Naive B cell (primary cell): Measurements from ENCODE around the gene SYN1. TPM values are rescaled to one million over a fixed set of nuclear protein-coding genes. Genes with fewer than 3 reads are reported as not detected.

ENCODE experiments used
- ATAC-seq, 2 donors: fragments of 150-1000 bp; cut with Tn5 transposase; 2 replicates each; pipeline ENCODE4 v1.10.0; 2021; ENCODE audit warnings: low read depth in 2 of 2, mild to moderate bottlenecking in 2 of 2, moderate library complexity in 2 of 2
- DNase-seq: peaks from one replicate; pipeline ENCODE4 v3.0.0; 2022
- H3K27ac Mint-ChIP-seq, 6 donors: one replicate each; pipeline ENCODE4 v1.8.0; 2020 to 2022; ENCODE audit warnings: mild to moderate bottlenecking in 6 of 6, mixed read lengths in 6 of 6, moderate library complexity in 5 of 6, inconsistent platforms in 2 of 6
- H3K27me3 Mint-ChIP-seq, 3 donors: one replicate each; pipeline ENCODE4 v1.8.0; 2021 to 2022; ENCODE audit warnings: mixed read lengths in 3 of 3, mild to moderate bottlenecking in 1 of 3
- H3K36me3 Mint-ChIP-seq, 2 donors: one replicate each; pipeline ENCODE4 v1.8.0; 2020 to 2022; ENCODE audit warnings: mixed read lengths in 2 of 2, inconsistent platforms in 1 of 2, mild to moderate bottlenecking in 1 of 2
- H3K4me1 Mint-ChIP-seq, 3 donors: one replicate each; pipeline ENCODE4 v1.8.0; 2020 to 2022; ENCODE audit warnings: mixed read lengths in 3 of 3, inconsistent platforms in 1 of 3, mild to moderate bottlenecking in 1 of 3, moderate library complexity in 1 of 3
- H3K4me3 Mint-ChIP-seq, 8 donors: one replicate each; pipeline ENCODE4 v1.8.0; 2020 to 2022; ENCODE audit warnings: mild to moderate bottlenecking in 8 of 8, mixed read lengths in 8 of 8, moderate library complexity in 8 of 8, inconsistent platforms in 2 of 8
- H3K9me3 Mint-ChIP-seq, 7 donors: one replicate each; pipeline ENCODE4 v1.8.0; 2020 to 2022; ENCODE audit warnings: mixed read lengths in 7 of 7, mild to moderate bottlenecking in 5 of 7, inconsistent platforms in 2 of 7, moderate library complexity in 1 of 7
- polyA plus RNA-seq, 6 donors: library from polyadenylated mRNA; unstranded; fragments of 300-500 nt; fragmentation: Illumina TruSeq; gene quantifications; one replicate each; pipeline ENCODE4 v1.2.3, GENCODE V29; 2021; ENCODE audit warnings: low read depth in 6 of 6

The SYN1 gene
- polyA plus RNA-seq, 6 donors from 2014 or later = not detected

DNA sequence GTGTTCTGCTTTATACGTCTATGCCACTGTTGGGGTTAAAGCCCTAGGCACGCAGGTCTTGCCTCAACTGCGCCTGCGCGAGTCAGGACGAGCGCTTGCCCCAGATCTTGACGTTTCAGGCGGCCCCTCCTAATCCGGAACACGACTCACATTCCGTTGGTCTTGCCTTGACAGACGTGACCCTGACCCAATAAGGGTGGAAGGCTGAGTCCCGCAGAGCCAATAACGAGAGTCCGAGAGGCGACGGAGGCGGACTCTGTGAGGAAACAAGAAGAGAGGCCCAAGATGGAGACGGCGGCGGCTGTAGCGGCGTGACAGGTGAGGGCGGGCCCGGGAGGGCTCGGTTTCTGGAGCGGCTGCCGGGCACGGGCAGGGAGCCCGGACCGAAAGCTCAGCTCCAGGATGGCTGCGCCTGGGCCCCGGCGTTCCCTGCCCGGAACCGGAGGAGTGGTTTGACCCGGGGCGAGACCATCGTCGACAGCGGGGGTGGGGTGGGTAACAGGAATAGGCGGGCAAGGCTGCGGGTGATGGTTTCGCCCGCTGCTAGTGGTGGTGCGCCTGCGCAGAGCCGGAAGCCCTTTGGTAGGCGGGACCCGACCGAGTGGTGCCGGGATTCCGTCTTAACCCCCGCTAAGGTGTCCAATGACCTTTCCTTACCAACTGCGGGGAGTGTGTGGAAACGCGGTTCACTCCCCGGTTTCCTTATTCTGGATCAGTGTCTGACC, 58.6 kb downstream of the SYN1 start, which contains the start of gene ARAF:
TSS of gene ARAF (plus strand) at position 272 of the 725 bp plus-strand sequence. CDS start 1,763 bp downstream, outside the sequence.
- H3K4me3 Mint-ChIP-seq = peak within 1 kb of the TSS; percentile 85 to 98 (median 94)
- ATAC-seq (peak; percentile 85 to 88), DNase-seq (peak; percentile 94)
- H3K4me1 Mint-ChIP-seq = peaks cover 22 to 36% (median 32%) of the 10 kb centered on the region in 3 donors
- peak within 1 kb of the TSS; percentile 96 to 99 (median 98) for H3K27ac Mint-ChIP-seq
- no peaks in the 10 kb centered on the region for H3K9me3 Mint-ChIP-seq
- no peaks in the 10 kb centered on the region for H3K27me3 Mint-ChIP-seq
- peaks cover 3 to 8% of the 10 kb centered on the region in 2 donors for H3K36me3 Mint-ChIP-seq

DNA sequence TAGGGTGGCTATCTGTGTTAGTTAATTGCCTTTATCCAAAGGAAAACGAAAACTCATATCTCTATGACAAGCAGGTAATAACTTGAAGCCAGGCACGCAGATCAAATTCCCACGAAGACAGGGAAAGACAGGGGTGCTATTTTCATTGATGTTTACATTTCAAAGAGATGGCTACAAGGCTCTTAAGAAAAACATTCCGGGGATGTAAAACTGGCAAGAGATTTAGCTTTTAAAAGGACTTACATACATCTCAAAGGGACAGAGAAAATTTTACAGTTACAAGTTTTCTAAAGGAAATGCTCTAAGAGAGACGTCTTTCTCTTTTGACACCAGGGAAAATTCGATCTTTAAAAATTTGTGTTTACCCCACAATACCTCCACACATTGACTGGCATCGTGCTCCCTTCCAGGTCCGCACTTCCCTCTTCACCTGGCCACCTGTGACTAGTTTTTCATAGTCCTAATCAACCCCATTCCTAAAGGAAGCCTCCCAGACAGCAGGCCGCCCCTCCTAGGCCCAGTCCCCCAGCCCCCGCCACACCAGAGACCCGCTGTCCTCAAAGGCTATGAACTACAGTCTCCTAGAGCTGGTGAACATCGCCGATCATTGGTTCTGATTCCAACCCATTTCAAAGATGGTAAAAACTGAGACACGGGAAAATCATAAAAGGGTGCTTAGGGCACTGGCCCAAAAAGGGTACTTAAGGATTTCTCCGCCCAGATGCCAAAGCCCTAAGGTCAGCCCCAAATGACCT, 59.3 kb downstream of the SYN1 start:
- no peak for DNase-seq
- Mint-ChIP-seq H3K4me1 (peaks cover 26 to 40% (median 35%) of the 10 kb centered on the region in 3 donors), H3K27ac (peak overlapping the region; percentile 96 to 99 (median 98)), H3K27me3 (no peaks in the 10 kb centered on the region), H3K9me3 (no peaks in the 10 kb centered on the region), H3K36me3 (peaks cover 3 to 8% of the 10 kb centered on the region in 2 donors), H3K4me3 (peak overlapping the region; percentile 85 to 98 (median 94))
- ATAC-seq = no peak

DNA sequence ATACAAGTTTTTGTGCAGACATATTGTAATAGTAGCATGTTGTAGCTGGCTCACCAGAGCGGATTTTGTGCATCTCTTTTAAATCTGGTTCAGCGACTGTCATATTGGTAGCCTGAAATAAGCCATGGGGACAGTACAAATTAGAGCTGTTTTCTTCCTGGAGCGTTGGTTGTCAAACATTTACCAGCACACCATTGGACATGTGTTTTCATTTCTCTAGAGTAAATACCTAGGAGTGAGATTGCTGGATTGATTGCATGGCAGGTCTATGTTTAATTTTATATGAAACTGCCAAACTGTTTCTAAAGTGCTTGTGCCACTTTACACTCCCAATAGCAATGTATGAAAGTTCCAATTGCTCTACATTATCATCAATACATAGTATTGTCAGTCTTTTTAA, 61.2 kb downstream of the SYN1 start:
- Mint-ChIP-seq H3K9me3 (peaks cover 0 to 1% (median 0%) of the 10 kb centered on the region in 7 donors), H3K4me3 (peak overlapping the region in 2 of 8 donors; percentile 5 to 57), H3K36me3 (no peaks in the 10 kb centered on the region), H3K27me3 (no peaks in the 10 kb centered on the region), H3K27ac (no peak overlapping the region), H3K4me1 (peaks cover 26 to 39% (median 27%) of the 10 kb centered on the region in 3 donors)
- DNase-seq (no peak), ATAC-seq (no peak)

DNA sequence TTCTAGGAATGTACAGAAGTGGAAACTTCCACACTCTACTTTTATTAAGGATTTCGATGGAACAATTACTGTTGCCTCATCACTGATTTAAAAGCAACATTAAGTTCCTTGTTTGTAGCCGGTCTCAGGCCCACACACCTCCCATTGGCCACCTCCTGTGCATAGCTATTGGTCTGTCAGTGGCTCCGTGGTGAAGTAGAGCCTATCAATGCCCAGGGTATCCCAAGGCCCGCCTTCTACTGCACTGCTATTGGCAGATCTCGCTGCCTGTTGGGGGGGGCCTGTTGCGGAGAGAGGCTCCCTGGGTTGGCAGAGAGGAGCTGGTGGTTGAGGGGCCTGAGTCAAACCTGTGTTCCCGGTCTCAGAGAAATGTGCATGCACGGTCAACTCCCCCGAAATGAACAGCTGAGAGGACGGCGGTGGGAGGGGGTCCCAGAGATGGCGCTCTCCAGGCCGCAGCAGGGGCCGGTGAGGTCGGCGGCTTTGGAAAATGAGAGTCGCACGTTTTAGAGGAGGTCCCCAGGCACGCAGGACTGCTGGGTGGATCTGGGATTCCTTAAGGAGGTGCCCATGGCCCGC, 63.5 kb downstream of the SYN1 start:
- Mint-ChIP-seq H3K27ac (peak overlapping the region; percentile 82 to 97 (median 91)), H3K4me3 (peak overlapping the region; percentile 88 to 98 (median 96)), H3K27me3 (no peaks in the 10 kb centered on the region), H3K4me1 (peaks cover 13 to 23% (median 21%) of the 10 kb centered on the region in 3 donors), H3K9me3 (peaks cover 0 to 2% (median 0%) of the 10 kb centered on the region in 7 donors), H3K36me3 (no peaks in the 10 kb centered on the region)
- ATAC-seq (peak; percentile 81 to 85), DNase-seq (peak; percentile 83)

DNA sequence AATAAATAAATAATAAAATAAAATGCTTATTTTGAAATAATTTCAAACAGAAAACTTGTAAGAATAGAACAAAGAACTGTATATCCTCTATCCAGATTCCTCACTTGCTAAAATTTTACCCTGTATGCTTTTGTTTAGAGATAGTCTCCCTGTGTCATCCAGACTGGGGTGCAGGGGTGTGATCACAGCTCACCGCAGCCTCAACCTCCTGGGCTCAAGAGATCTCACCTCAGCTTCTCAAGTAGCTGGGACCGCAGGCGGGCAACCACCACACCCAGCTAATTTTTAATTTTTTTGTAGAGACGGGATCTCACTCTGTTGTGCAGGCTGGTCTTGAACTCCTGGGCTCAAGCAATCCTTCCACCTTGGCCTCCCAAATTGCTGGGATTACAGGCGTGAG, 76.2 kb downstream of the SYN1 start:
- Mint-ChIP-seq H3K27ac (no peak overlapping the region), H3K4me1 (peaks cover 0 to 4% (median 0%) of the 10 kb centered on the region in 3 donors), H3K36me3 (no peaks in the 10 kb centered on the region), H3K9me3 (no peaks in the 10 kb centered on the region), H3K27me3 (no peaks in the 10 kb centered on the region), H3K4me3 (no peak overlapping the region)
- ATAC-seq (no peak), DNase-seq (no peak)

DNA sequence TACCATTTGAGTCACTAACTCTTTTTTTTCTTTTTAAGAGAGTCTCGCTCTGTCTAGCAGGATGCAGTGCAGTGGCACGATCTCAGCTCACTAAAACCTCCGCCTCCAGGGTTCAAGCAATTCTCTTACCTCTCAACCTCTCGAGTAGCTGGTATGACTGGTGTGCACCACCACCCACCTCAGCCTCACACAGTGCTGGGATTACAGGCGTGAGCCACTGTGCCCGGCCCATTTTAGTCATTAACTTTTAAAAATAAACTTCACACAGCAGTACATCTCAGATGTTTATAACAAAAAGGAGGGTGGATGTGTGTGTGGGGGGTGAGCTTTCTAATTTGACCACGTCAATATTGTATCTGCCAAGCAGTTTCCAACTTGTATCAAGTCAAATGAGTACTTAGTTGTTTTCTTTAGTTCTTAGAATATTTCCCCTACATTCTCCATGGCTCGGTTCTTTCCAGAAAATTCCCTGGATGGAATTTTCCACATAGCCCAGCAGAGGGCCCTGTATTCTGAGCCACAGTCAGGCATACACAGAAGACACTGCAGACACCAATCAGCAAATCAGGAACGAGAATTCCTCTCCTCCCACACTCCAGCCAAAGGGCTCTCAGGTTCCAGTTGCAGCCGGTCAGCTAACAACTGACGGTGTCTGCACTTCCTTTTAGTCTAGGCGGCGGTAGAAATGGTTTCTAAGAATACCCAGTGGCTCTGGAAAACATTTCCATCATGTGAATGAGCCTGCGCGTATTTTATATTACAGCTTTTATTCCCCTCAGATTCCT, 78.7 kb downstream of the SYN1 start:
- no peaks in the 10 kb centered on the region for H3K36me3 Mint-ChIP-seq
- H3K27ac Mint-ChIP-seq = no peak overlapping the region
- H3K4me1 Mint-ChIP-seq = no peaks in the 10 kb centered on the region
- H3K4me3 Mint-ChIP-seq = peak overlapping the region in 1 of 8 donors; percentile 5
- no peaks in the 10 kb centered on the region for H3K9me3 Mint-ChIP-seq
- H3K27me3 Mint-ChIP-seq = no peaks in the 10 kb centered on the region
- DNase-seq (no peak), ATAC-seq (no peak)

DNA sequence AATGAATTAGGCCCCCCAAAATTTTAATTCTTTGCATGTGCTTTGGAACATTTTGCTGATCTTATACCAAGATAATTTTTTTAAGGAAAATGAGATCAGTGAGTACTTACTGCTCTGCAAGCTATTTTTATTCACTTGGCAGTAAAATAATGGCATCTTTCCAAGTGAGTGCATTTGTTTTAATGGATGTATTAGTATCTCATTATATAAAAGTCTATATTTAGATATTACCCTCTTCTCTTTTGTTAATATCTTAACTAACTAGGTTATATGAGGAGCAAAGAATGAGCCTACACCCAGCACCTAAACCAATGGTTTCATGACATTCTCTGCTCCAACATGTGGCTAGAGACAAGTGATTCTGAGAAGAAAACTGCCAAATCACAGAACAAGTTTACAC, 79.8 kb downstream of the SYN1 start:
- Mint-ChIP-seq H3K36me3 (no peaks in the 10 kb centered on the region), H3K4me3 (no peak overlapping the region), H3K9me3 (no peaks in the 10 kb centered on the region), H3K4me1 (no peaks in the 10 kb centered on the region), H3K27me3 (no peaks in the 10 kb centered on the region), H3K27ac (no peak overlapping the region)
- ATAC-seq (no peak), DNase-seq (no peak)

DNA sequence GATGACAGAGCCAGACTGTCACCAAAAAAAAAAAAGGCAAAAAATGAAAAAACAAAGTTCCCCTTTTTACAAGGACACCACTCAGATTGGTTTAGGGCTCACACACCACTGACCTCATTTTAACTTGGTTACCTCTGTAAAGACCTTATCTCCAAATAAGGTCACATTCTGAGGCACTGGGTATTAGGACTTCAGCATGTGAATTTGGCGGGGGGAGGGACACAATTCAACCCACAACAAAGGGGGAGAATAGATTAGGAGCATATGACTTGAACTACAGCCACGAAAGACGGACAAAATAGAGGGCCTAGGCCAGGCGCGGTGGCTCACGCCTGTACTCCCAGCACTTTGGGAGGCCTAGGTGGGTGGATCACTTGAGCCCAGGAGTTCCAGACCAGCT, 89.6 kb downstream of the SYN1 start:
- Mint-ChIP-seq H3K27me3 (no peaks in the 10 kb centered on the region), H3K4me1 (peaks cover 3 to 13% (median 7%) of the 10 kb centered on the region in 3 donors), H3K4me3 (peak overlapping the region in 1 of 8 donors; percentile 61), H3K36me3 (no peaks in the 10 kb centered on the region), H3K9me3 (no peaks in the 10 kb centered on the region), H3K27ac (peak overlapping the region in 3 of 6 donors; percentile 37 to 76 (median 54))
- DNase-seq (peak; percentile 23), ATAC-seq (peak; percentile 76)

DNA sequence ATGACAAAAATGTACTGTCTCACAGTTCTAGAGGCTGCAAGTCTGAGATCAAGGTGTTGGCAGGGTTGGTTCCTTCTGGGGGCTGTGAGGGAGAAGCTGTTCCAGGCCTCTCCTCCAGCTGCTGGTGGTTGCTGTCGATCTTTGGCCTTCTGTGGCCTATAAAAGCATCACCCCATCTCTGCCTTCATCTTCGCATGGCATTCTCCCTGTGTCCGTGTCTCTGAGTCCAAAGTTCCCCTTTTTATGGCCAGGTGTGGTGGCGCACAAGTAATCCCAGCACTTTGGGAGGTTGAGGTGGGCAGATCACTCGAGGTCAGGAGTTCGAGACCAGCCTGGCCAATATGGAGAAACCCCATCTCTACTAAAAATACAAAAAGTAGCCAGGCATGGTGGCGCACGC, 90.1 kb downstream of the SYN1 start:
- DNase-seq (no peak), ATAC-seq (no peak)
- Mint-ChIP-seq H3K36me3 (no peaks in the 10 kb centered on the region), H3K9me3 (peaks cover 0 to 3% (median 0%) of the 10 kb centered on the region in 7 donors), H3K4me3 (peak overlapping the region in 1 of 8 donors; percentile 61), H3K27ac (peak overlapping the region in 1 of 6 donors; percentile 74), H3K27me3 (no peaks in the 10 kb centered on the region), H3K4me1 (peaks cover 3 to 13% (median 7%) of the 10 kb centered on the region in 3 donors)

DNA sequence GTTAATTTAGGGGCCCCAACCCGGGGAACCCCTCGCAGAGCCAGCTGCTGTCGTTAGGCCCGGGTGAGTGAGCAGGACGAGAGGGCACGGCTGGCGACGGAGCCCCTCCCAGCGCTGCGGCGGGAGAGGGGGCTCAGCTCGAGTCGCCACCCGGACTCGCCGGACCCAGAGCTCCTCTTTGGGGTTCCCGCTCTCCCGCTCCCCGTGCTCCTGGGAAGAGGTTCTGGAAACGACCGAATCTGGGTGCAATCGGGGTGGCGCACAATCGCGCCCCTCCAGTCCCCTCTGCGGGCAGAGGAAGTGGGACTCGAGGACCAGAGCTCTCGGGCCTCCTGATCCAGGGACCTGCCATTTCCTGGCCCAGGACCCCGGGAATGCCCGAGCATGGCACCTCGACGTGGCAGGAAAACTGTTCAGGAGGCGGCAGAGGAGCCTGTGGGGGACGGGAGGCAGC, 95.9 kb downstream of the SYN1 start:
- DNase-seq (no peak), ATAC-seq (no peak)
- no peaks in the 10 kb centered on the region for H3K36me3 Mint-ChIP-seq
- H3K4me3 Mint-ChIP-seq = peak overlapping the region; percentile 71 to 93 (median 79)
- H3K4me1 Mint-ChIP-seq = peaks cover 0 to 3% (median 0%) of the 10 kb centered on the region in 3 donors
- peak overlapping the region in 2 of 6 donors; percentile 28 to 32 for H3K27ac Mint-ChIP-seq
- no peaks in the 10 kb centered on the region for H3K27me3 Mint-ChIP-seq
- H3K9me3 Mint-ChIP-seq = peaks cover 0 to 14% (median 0%) of the 10 kb centered on the region in 7 donors

DNA sequence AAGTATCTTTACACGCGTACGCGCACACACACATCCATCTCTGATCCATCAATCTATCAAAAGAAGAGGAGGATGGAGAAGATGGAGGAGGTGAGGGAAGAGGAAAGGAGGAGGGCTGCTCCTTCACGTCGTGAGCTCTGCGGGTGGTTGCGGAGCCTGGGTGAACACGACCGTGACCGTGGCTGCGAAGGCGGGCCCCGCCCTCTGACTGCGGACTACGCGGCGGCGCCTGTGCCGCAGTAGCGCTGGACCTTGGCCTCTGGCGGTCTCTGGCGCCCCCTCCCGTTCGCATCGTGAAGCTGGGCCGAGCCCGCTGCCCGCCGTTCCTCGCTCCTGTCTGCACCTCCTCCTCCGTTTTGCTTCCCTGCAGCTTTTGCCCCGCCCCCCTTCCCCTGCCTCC, 96.4 kb downstream of the SYN1 start:
- H3K4me3 Mint-ChIP-seq = peak overlapping the region; percentile 71 to 88 (median 79)
- peak; percentile 78 for DNase-seq
- H3K27ac Mint-ChIP-seq = peak overlapping the region in 4 of 6 donors; percentile 56 to 86 (median 70)
- H3K9me3 Mint-ChIP-seq = peaks cover 0 to 14% (median 0%) of the 10 kb centered on the region in 7 donors
- ATAC-seq = peak; percentile 97 to 99
- no peaks in the 10 kb centered on the region for H3K27me3 Mint-ChIP-seq
- no peaks in the 10 kb centered on the region for H3K36me3 Mint-ChIP-seq
- peaks cover 3% of the 10 kb centered on the region in 3 donors for H3K4me1 Mint-ChIP-seq
